Sigmoid colon (tissue), 4 donors: Measurements from ENCODE around the gene USH2A.

ENCODE experiments used
- EP300 ChIP-seq, 4 donors: sonication (generic); formaldehyde crosslinking; IDR thresholded peaks; one replicate each; pipeline ENCODE4 v1.6.1; 2017; ENCODE audit warnings: antibody characterized with exemption in 4 of 4
- POLR2A ChIP-seq, 2 donors: fragments of 450-650 bp; IDR thresholded peaks; one replicate each; pipeline ENCODE4 v1.6.1; 2016; ENCODE audit warnings: antibody characterized with exemption in 2 of 2, mild to moderate bottlenecking in 2 of 2, moderate library complexity in 2 of 2
- POLR2AphosphoS5 ChIP-seq, 4 donors: sonication (generic); formaldehyde crosslinking; IDR thresholded peaks; one replicate each; pipeline ENCODE4 v1.6.1; 2017; ENCODE audit warnings: antibody characterized with exemption in 4 of 4

GRCh38 chr1:216416488-216416887 lies 6.8 kb downstream of the USH2A start:
- TF ChIP-seq EP300 (IDR thresholded peaks at IDR 0.05), result no peak
- TF ChIP-seq POLR2AphosphoS5 (IDR thresholded peaks at IDR 0.05), result no peak
- TF ChIP-seq POLR2A (IDR thresholded peaks at IDR 0.05), result no peak
